LNCAP (cell line): ENCODE data around the gene CALML3.

Experiments
- TF ChIP-seq, protein P1 (sequence below): fragments of 450-650 bp; IDR thresholded peaks from 2 replicates; pipeline ENCODE4 v1.5.1; 2017; ENCODE audit warnings: mild to moderate bottlenecking

The CALML3 gene

DNA sequence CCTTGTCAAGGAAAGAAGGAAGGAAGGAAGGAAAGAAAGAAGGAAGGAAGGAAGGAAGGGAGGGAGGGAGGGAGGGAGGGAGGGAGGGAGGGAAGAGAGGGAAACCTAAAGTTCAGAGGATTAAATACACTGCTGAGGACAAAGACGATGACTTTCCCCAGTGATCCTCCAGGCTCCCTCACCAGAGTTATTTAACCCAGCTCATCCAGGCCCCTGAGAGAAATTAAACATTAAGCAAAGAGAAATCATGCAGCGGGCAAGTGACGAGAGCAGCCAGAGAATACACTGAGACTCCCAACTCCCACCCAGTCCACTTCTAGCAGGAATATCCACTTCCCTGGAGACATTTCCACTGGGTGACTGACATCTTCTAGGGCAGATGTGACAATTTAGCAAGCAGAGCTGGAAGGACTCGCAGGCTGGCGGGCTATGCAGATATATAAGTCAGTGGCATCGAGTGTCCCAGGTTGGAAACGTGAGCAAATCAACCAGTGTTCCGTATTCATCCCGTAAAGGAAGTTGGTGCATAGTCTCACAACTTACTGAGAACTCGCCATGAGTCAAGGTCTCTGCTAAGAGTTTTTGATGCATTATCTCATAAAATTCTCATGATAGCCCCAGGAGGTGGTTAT is 48.7 kb downstream of the CALML3 start:
- TF ChIP-seq, protein P1, sequence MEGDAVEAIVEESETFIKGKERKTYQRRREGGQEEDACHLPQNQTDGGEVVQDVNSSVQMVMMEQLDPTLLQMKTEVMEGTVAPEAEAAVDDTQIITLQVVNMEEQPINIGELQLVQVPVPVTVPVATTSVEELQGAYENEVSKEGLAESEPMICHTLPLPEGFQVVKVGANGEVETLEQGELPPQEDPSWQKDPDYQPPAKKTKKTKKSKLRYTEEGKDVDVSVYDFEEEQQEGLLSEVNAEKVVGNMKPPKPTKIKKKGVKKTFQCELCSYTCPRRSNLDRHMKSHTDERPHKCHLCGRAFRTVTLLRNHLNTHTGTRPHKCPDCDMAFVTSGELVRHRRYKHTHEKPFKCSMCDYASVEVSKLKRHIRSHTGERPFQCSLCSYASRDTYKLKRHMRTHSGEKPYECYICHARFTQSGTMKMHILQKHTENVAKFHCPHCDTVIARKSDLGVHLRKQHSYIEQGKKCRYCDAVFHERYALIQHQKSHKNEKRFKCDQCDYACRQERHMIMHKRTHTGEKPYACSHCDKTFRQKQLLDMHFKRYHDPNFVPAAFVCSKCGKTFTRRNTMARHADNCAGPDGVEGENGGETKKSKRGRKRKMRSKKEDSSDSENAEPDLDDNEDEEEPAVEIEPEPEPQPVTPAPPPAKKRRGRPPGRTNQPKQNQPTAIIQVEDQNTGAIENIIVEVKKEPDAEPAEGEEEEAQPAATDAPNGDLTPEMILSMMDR: no peak

DNA sequence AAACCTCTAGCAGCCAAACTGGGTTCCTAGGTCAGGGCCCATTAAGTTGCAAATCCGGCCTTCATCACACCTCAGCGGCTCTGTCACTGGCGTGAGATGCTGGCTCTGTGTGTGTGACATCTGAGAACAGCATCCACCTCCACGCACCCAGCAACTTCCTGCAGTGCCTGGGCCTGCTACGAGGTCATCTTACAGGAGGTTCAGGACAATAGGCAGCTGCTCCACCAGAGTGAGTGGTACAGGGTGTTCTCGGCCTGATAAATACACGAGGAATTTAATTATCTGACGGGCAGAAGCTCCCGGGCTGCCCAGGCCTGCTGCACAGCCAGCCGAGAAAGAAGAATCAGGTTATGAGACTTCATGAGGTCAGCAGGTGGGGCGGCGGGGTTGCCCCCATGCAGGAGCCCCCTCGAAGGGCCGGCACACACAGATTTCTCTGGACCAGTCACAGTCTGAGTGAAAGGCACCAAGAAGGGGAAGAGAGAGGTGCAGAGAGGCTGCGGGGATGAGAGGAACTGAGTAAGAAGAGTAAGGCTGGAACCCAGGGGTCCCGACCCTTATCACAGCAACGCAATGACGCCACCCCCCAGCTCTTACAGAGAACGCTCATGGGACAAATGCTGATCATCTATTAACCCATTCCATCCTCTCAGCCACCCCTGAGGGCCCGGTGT is 49.3 kb downstream of the CALML3 start:
- TF ChIP-seq, protein P1: no peak

DNA sequence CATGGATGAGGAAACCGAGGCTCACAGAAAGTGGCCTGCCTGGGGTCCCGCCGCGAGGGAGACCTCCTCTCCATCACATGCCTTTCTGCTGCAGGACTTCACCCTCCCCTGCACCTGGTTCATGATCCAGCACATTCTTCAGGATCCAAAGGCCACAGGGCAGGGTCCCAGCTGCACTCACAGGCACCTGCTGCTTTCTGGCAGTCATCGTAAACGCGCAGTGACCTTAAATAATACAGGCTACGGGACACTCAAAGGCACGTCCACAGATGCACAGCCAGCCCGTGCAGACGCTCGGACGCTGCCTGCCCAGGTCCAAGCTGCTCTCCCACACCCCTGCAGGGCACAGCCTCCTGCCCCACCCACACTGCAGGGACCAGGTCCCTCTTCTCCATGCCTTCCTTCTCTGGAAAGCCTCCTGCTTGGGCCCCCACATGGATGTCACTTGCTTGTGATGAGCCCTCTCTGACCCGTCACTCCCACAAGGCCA is 49.9 kb downstream of the CALML3 start:
- TF ChIP-seq, protein P1: no peak

DNA sequence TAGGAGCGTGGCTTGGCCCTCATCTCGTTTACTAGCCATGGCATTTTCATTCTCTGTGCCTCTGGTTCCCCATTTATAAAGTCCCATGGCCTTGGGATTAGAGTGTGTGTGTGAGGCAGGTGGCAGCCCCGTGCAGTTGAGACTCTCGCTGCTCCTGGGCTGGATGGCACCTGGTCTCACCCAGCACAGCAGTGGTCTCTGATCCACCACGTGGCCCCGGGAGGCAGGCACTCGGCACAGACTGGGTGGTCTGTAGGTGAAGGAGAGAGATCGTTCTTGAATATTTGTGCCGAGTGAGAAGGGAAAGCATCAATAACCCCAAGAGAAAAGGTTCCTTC is 50.4 kb downstream of the CALML3 start:
- TF ChIP-seq, protein P1: no peak

DNA sequence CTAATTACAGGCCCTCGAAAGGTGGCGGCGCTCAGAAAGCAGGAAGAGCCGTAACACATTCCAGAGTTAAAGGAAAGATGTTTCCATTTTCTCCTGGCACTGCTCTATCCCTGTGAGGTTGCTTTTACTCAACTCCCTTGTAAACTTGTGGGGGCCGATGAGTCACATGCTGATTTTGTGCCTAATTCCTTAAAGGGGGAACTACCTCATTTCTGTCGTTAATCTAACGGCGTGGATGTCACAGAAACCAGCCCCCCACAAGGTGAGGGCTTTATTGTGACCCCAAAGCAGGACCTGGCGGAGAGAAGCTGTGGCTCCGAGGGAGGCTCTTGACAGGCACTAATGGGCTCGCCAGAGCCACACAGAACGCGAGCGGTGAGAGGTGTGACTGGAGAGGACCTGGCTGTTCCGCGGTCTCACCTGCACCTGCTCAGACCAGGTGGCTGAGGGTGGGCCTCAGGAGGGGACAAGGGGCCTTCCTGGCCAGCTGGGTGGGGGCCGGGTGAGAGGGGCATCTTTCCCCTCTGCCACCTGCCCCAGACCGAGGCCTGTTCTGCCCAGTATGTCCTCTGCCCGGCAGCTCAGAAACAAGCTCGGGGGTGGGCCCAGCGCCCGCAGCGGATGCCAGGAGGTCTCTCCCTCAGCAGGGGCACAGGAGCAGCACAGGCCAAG is 50.9 kb downstream of the CALML3 start:
- TF ChIP-seq, protein P1: no peak

DNA sequence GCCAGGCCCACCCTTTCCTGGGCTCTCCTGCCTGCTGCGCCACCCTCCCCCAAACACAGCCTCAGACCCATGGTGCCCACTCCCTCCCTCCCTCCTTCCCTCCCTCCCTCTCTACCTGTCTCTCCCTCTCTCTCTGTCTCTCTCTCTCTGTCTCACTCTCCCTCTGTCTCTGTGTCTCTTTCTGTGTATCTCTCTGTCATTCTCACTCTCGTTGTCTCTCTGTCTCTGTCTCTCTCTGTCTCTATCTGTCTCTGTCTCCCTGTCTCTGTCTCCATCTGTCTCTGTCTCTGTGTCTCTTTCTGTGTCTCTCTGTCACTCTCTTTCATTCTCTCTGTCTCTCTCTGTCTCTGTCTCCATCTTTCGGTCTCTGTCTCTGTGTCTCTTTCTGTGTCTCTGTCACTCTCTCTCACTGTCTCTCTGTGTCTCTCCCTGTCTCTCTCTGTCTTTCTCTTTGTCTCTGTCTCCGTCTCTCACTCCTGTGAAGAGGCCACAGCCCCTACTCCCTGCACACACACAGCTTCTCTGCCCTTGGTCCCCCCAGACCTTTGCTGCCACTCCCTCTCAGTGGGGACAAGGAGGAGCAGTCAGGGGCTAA is 51.5 kb downstream of the CALML3 start:
- TF ChIP-seq, protein P1: no peak
